NCI-H128 (cell line): Measurements from ENCODE around the gene TMEM266.

Source experiments
- DNase-seq: peaks from one replicate; lab custom pipeline; 2025; ENCODE audit not compliant: unreplicated experiment; lab: John Stamatoyannopoulos, UW

Gene TMEM266

GRCh38 chr15:76161153-76162035 lies 101.6 kb downstream of the TMEM266 start:
- DNase-seq = no peak

GRCh38 chr15:76162036-76162398 lies 102.2 kb downstream of the TMEM266 start:
- DNase-seq = no peak

DNA sequence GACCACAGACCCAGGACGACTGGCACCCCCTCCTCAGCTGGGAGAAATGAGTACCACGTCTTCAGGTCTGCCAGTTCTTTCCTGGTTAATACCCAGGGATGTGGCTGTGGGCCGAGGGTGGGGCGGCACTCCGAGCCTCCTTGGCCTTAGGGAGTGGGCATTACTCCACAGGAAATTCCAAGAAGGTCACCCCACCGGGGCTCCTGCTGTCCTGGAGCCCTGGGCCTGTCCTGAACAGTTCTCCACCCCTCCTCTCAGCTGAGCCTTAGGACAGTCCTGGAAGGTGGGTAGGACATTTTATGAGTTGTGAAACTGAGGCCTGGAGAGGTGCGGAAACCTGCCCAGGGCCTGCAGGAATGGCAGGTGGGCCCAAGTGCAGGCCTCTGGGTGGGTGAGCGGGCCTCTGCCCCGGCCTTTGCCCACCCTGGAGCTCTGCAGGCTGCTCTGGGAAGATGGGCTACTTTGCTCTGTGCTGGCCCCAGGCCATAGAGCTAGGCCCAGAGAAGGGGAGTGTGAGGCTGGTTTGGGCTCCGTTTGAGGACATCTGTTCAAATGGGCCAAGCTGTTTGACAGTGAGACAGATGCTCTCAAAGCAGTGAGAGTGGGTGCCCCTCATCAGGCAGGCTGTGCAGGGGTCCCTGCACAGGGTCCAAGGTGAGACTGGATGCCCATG lies 103.1 kb downstream of the TMEM266 start:
- no peak for DNase-seq

- DNase-seq = no peak
Measured at GRCh38 chr15:76163457-76164295, 103.9 kb downstream of the TMEM266 start.

- DNase-seq = no peak
Measured at GRCh38 chr15:76164602-76165001, 104.8 kb downstream of the TMEM266 start.

DNA sequence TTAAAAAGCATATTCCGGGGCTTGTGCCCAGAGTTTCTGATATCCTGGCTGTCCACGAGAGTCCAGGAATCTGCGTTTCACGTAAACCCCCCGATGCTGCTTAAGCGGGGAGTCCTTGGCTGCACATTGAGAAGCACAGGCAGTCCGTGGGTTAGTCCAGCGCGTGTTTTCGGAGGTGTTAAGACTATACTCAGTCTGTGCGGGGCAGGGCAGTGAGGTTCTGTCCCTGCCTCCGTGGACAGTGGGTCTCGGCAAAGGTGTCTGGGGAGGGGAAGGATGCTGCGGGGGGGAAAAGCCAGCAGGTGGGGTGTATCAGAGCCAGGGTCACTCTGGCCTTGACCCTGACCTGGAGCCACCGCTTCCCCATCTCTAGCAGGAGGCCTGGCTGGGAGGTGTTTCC lies 106.2 kb downstream of the TMEM266 start:
- DNase-seq = no peak

DNA sequence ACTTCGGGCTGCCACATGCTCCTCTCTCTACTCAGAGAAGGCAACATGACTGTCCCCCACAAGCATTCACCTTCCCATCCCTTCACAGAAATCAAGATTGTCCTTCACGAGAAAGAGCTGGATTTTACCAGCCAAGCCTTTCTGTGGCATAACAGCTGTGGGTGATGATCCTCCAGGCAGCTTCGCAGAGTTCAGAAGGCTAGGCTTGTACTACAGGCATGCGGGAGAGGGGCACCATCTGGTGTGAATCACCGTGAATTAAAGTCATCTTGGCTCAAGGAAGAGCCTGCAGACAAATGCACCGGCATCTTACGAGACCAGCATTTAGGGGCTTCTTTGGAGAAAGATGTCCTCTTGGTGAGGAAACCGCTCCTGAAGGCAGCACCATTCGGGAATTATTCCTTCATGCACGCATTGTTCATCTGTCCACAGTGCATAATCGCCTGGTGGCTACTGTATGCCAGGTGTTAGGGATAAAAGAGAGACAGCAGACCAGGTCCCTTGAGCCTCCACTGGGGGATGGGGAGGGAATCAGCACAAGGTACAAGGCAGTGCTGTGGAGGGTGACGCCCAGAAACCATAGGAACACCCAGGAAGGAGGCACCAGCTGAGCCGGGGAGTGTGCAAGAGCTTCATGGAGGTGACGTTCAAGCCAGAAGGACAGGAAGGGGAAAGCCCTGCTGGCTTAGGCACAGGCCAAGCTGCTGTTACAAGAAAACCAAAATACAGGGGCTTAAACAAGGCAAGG lies 108.6 kb downstream of the TMEM266 start:
- no peak for DNase-seq

DNA sequence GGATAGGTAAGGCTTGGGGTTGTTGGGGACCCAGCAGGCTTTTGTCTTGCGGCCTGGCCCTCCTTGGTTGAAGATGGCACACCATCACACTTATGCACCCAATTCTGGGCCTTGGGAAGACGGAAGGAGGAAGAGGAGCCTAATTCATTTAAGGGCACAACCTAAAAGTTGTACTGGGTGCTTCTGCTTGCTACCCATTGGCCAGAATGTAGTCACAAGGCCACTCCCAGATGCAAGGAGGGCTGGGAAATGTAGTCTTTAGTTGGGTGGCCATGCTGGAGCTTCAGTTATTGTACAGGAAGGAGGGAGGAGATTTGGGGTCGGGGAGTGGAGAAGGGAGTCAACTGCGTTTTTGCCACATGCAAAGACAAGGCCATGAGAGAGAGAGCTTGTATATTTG lies 109.2 kb downstream of the TMEM266 start:
- DNase-seq = no peak

GRCh38 chr15:76169911-76170800 lies 110.4 kb downstream of the TMEM266 start:
- DNase-seq = no peak

DNA sequence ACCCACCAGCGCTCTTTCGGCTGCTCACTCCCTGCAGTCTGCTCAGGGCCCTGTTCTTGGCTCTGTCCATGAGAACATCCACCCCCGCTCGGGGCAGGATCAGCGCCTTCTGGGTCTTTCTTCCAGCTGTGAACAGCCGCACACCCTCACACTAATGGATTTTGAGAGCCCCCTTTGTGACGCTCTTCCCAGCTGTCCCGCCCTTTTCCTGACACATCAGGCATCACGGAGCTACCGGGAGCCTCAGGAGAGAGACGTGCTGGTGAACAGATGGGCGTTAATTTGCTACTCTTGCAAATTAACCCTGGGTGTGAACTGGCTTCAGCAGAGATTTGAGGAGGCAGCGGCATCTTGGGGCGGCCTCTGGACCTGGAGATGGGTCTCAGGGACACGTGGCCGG lies 113.0 kb downstream of the TMEM266 start:
- no peak for DNase-seq

GRCh38 chr15:76173317-76173834 lies 113.6 kb downstream of the TMEM266 start:
- no peak for DNase-seq

- no peak for DNase-seq
Measured at GRCh38 chr15:76174654-76175053, 114.9 kb downstream of the TMEM266 start.

- no peak for DNase-seq
Measured at GRCh38 chr15:76175442-76175841, 115.7 kb downstream of the TMEM266 start.

GRCh38 chr15:76176059-76176458 lies 116.3 kb downstream of the TMEM266 start:
- no peak for DNase-seq

GRCh38 chr15:76176487-76177085 lies 116.8 kb downstream of the TMEM266 start:
- no peak for DNase-seq

GRCh38 chr15:76177491-76178040 lies 117.8 kb downstream of the TMEM266 start:
- no peak for DNase-seq

DNA sequence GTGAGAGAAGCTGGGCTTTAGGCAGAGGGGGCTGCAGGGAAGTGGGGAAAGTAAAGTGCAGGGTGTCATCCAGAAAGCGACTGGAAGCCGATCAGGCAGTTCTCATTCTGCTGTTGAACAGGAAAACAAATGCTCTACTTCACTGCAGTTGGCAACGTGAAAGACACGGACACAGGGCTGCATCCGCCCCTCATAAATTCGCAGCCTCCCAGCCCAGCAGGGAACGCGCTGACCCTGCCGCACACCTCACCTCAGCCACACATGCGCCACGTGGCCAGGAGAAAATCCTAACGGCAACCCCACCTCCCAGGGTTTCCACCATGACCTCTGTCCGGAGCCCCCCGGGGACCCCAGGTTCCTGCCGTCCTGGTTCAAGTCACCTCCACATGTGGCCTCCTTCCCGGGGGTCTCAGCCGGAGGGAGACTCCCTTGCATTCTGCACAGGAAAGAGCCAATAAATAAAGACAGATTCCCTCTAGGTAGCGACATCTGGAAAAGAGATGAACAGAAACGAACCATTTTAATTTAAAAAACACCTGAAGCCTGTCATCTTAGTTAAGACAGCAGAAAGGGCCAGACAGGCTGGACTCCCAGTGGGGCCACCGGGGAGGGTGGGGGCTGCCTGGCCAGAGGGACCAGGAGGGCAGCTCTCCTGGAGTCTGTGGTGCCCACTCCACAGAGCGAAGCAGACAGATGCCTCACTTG lies 118.7 kb downstream of the TMEM266 start:
- no peak for DNase-seq

DNA sequence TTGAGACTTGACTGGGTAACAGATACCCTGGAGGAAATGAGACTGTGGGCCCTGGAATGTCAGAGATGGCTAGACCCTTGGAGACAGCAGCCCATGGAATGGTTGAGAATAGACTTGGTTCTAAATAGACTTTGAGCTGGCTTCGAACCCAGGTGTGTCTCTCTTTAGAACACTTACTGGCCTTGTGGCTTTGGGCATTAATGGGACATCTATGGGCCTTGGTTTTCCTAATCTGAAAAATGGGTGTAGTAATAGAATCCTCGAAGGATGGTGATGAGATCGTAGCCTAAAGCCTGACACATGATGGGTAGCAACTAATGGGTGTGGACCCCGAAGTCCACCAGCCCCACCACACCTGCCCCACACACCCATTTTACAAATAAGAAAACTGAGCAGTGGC lies 119.2 kb downstream of the TMEM266 start:
- DNase-seq = no peak
